Measurements from ENCODE around the gene GSDMA.

The GSDMA gene

GRCh38 chr17:40014375-40014980 is 51.7 kb downstream of the GSDMA start:
- no peak for TF ChIP-seq CTCF (IDR thresholded peaks at IDR 0.05; ENCODE audit: low read depth, low read length)
- Histone ChIP-seq H2AFZ (ENCODE audit: low read depth, low read length) (peak overlapping the region; percentile 47; the same call in 1 of the 2 replicates), H3K4me2 (ENCODE audit: low read length) (peak overlapping the region; percentile 88)

GRCh38 chr17:40015005-40015997 is 52.5 kb downstream of the GSDMA start, which contains the start of gene CSF3:
TSS of gene CSF3 (plus strand) at chr17:40015440. CDS start at chr17:40015475, 35 bp downstream.
- Histone ChIP-seq H3K9ac (ENCODE audit: low read length) (peak within 1 kb of the TSS; percentile 29; the same call in 1 of the 2 replicates), H3K4me3 (ENCODE audit: low read length) (peak within 1 kb of the TSS; percentile 67), H2AFZ (ENCODE audit: low read depth, low read length) (peak within 1 kb of the TSS; percentile 47; the same call in 1 of the 2 replicates), H3K4me2 (ENCODE audit: low read length) (peak within 1 kb of the TSS; percentile 88), H3K27ac (ENCODE audit: low read length) (no peak within 1 kb of the TSS), H4K20me1 (ENCODE audit: insufficient read depth, low read length) (no peaks in the 10 kb centered on the region), H3K9me3 (ENCODE audit: insufficient read depth, low read length) (no peaks in the 10 kb centered on the region), H3K36me3 (replicated peaks; ENCODE audit: low read depth, low read length) (peaks cover 6% of the 10 kb centered on the region), H3K27me3 (ENCODE audit: low read depth, low read length) (no peaks in the 10 kb centered on the region), H3K4me1 (ENCODE audit: low read length) (peaks cover 19% of the 10 kb centered on the region), H3K79me2 (ENCODE audit: low read length) (no peaks in the 10 kb centered on the region)
- TF ChIP-seq CTCF (IDR thresholded peaks at IDR 0.05; ENCODE audit: low read depth, low read length) (no peak), EZH2phosphoT487 (IDR thresholded peaks at IDR 0.05; ENCODE audit: low read depth) (no peak)

More at GRCh38 chr17:40014375-40014980, 51.7 kb downstream of the GSDMA start:
- Histone ChIP-seq H3K9ac (ENCODE audit: low read length) (peak overlapping the region; percentile 29; the same call in 1 of the 2 replicates), H3K4me1 (ENCODE audit: low read length) (peaks cover 23% of the 10 kb centered on the region), H4K20me1 (ENCODE audit: insufficient read depth, low read length) (no peaks in the 10 kb centered on the region), H3K79me2 (ENCODE audit: low read length) (no peaks in the 10 kb centered on the region), H3K9me3 (ENCODE audit: insufficient read depth, low read length) (no peaks in the 10 kb centered on the region), H3K27me3 (ENCODE audit: low read depth, low read length) (no peaks in the 10 kb centered on the region), H3K27ac (ENCODE audit: low read length) (no peak overlapping the region), H3K4me3 (ENCODE audit: low read length) (peak overlapping the region; percentile 67), H3K36me3 (replicated peaks; ENCODE audit: low read depth, low read length) (peaks cover 2% of the 10 kb centered on the region)

DNA sequence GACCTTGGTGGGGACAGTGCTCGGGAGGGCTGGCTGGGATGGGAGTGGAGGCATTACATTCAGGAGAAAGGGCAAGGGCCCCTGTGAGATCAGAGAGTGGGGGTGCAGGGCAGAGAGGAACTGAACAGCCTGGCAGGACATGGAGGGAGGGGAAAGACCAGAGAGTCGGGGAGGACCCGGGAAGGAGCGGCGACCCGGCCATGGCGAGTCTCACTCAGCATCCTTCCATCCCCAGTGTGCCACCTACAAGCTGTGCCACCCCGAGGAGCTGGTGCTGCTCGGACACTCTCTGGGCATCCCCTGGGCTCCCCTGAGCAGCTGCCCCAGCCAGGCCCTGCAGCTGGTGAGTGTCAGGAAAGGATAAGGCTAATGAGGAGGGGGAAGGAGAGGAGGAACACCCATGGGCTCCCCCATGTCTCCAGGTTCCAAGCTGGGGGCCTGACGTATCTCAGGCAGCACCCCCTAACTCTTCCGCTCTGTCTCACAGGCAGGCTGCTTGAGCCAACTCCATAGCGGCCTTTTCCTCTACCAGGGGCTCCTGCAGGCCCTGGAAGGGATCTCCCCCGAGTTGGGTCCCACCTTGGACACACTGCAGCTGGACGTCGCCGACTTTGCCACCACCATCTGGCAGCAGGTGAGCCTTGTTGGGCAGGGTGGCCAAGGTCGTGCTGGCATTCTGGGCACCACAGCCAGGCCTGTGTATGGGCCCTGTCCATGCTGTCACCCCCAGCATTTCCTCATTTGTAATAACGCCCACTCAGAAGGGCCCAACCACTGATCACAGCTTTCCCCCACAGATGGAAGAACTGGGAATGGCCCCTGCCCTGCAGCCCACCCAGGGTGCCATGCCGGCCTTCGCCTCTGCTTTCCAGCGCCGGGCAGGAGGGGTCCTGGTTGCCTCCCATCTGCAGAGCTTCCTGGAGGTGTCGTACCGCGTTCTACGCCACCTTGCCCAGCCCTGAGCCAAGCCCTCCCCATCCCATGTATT is 53.5 kb downstream of the GSDMA start:
- H3K9me3 ChIP-seq (ENCODE audit: insufficient read depth, low read length) = no peaks in the 10 kb centered on the region
- H3K27ac ChIP-seq (ENCODE audit: low read length) = no peak overlapping the region
- no peak overlapping the region for H3K9ac ChIP-seq (ENCODE audit: low read length)

More for the DNA sequence above, 53.5 kb downstream of the GSDMA start:
- H2AFZ ChIP-seq (ENCODE audit: low read depth, low read length) = no peak overlapping the region
- no peaks in the 10 kb centered on the region for H4K20me1 ChIP-seq (ENCODE audit: insufficient read depth, low read length)
- no peak for TF ChIP-seq EZH2phosphoT487 (IDR thresholded peaks at IDR 0.05; ENCODE audit: low read depth)
- no peak for TF ChIP-seq CTCF (IDR thresholded peaks at IDR 0.05; ENCODE audit: low read depth, low read length)
- no peaks in the 10 kb centered on the region for H3K79me2 ChIP-seq (ENCODE audit: low read length)
- H3K4me3 ChIP-seq (ENCODE audit: low read length) = no peak overlapping the region
- H3K27me3 ChIP-seq (ENCODE audit: low read depth, low read length) = no peaks in the 10 kb centered on the region
- H3K4me1 ChIP-seq (ENCODE audit: low read length) = peaks cover 18% of the 10 kb centered on the region
- H3K36me3 ChIP-seq (replicated peaks; ENCODE audit: low read depth, low read length) = peaks cover 6% of the 10 kb centered on the region
- H3K4me2 ChIP-seq (ENCODE audit: low read length) = no peak overlapping the region
